ENCODE results near the gene FLAD1.

The FLAD1 gene

GRCh38 chr1:154944401-154945159 lies 38.6 kb upstream of the FLAD1 start:
- no peak overlapping the region for H3K4me3 Mint-ChIP-seq
- no peaks in the 10 kb centered on the region for H3K27me3 Mint-ChIP-seq
- ATAC-seq (replicated peaks) (no peak), DNase-seq (no peak)
- H3K9me3 Mint-ChIP-seq, result no peaks in the 10 kb centered on the region
- H3K27ac Mint-ChIP-seq, result peak overlapping the region; percentile 53
- H3K4me1 Mint-ChIP-seq, result peaks cover 45 to 58% of the 10 kb centered on the region in 2 donors
- peaks cover 7 to 13% of the 10 kb centered on the region in 2 donors for H3K36me3 Mint-ChIP-seq

DNA sequence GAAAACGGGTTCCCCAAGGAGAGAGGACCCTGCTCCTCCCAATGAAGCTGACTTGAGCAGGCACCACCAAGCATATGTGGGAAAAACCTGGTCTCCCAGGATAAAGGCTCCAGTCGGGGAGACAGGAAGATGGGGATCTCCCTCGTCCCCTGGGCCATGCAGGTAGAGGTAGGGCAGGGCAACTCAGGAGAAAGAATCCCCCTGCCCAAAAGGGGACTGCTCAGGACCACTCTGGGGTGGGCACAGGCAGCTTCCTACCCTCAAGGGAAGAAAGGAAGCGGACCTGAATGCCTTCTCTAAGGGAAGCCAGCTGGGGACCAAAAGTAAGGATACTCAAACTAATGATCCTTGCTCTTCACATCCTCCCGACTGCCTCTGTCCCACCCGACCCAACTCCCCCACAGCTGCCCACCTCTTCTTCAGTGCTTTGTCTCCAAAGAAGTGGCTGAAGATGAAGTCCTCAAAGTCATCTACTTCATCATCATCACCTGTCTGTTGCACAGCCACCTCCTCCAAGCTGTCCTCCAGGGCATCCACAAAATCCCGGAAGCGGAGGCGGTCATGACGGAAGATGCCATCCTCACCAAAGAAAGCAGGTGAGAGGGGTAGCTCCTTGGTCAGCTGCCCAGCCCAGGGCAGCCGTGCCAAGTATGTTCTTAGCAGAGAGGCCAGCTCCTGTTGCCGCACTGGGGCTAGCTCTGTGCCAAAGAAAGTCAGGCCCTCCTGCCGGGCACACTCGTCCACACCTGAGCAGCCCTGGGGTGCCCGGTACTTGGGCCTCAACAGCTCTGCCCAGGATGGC lies 37.8 kb upstream of the FLAD1 start:
- H3K36me3 Mint-ChIP-seq, result peaks cover 8 to 13% of the 10 kb centered on the region in 2 donors
- no peak for DNase-seq
- H3K27me3 Mint-ChIP-seq, result no peaks in the 10 kb centered on the region
- no peaks in the 10 kb centered on the region for H3K9me3 Mint-ChIP-seq
- no peak for ATAC-seq (replicated peaks)
- no peak overlapping the region for H3K27ac Mint-ChIP-seq
- no peak overlapping the region for H3K4me3 Mint-ChIP-seq
- peaks cover 42 to 53% of the 10 kb centered on the region in 2 donors for H3K4me1 Mint-ChIP-seq

- H3K4me1 Mint-ChIP-seq, result peaks cover 40 to 53% of the 10 kb centered on the region in 2 donors
- peak overlapping the region; percentile 53 for H3K27ac Mint-ChIP-seq
- ATAC-seq (replicated peaks) (no peak), DNase-seq (no peak)
- no peak overlapping the region for H3K4me3 Mint-ChIP-seq
- H3K36me3 Mint-ChIP-seq, result peaks cover 12 to 17% of the 10 kb centered on the region in 2 donors
- no peaks in the 10 kb centered on the region for H3K9me3 Mint-ChIP-seq
- H3K27me3 Mint-ChIP-seq, result no peaks in the 10 kb centered on the region
These were observed 36.9 kb upstream of the FLAD1 start for GRCh38 chr1:154945962-154946850.

GRCh38 chr1:154948079-154948478 lies 35.1 kb upstream of the FLAD1 start:
- Mint-ChIP-seq H3K36me3 (peaks cover 12 to 17% of the 10 kb centered on the region in 2 donors), H3K4me1 (peaks cover 42 to 53% of the 10 kb centered on the region in 2 donors), H3K4me3 (no peak overlapping the region), H3K27ac (no peak overlapping the region), H3K27me3 (no peaks in the 10 kb centered on the region), H3K9me3 (no peaks in the 10 kb centered on the region)
- ATAC-seq (replicated peaks) (no peak), DNase-seq (no peak)

GRCh38 chr1:154951901-154952657 lies 31.1 kb upstream of the FLAD1 start:
- Mint-ChIP-seq H3K27me3 (no peaks in the 10 kb centered on the region), H3K4me1 (peaks cover 59 to 68% of the 10 kb centered on the region in 2 donors), H3K27ac (peak overlapping the region; percentile 88), H3K4me3 (peak overlapping the region; percentile 63 to 69), H3K36me3 (peaks cover 8 to 13% of the 10 kb centered on the region in 2 donors), H3K9me3 (no peaks in the 10 kb centered on the region)
- ATAC-seq (replicated peaks) (peak; percentile 41 to 49), DNase-seq (no peak)

- no peak for DNase-seq
- Mint-ChIP-seq H3K27me3 (no peaks in the 10 kb centered on the region), H3K9me3 (no peaks in the 10 kb centered on the region), H3K4me3 (peak overlapping the region; percentile 2 to 22), H3K36me3 (peaks cover 7 to 11% of the 10 kb centered on the region in 2 donors), H3K27ac (peak overlapping the region; percentile 88), H3K4me1 (peaks cover 62 to 74% of the 10 kb centered on the region in 2 donors)
- no peak for ATAC-seq (replicated peaks)
These were observed 30.5 kb upstream of the FLAD1 start for GRCh38 chr1:154952664-154953063.

- peak overlapping the region in 1 of 2 donors; percentile 8 for H3K4me3 Mint-ChIP-seq
- peaks cover 10% of the 10 kb centered on the region in 2 donors for H3K36me3 Mint-ChIP-seq
These were observed 29.5 kb upstream of the FLAD1 start for GRCh38 chr1:154953611-154954038.

DNA sequence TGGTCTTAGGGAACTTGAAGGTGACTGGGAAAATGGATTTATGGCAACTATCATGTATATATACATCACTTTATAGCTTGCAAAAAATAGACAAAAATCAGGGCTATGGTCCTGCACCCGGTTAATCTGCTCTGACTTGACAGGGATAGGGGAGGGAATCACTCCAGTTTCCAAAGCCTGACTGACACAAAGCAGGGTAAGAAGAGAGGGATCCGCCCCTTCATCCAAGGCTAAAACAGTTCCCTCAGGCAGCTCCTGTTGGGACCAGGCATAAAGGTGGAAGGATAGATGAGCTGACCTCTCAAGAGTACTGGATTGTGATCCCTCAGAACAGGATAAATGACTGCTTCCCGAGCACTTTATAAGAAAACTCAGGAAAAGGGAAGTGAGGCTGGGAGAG lies 28.6 kb upstream of the FLAD1 start:
- DNase-seq (no peak), ATAC-seq (replicated peaks) (no peak)
- Mint-ChIP-seq H3K9me3 (no peaks in the 10 kb centered on the region), H3K4me1 (peaks cover 61 to 80% of the 10 kb centered on the region in 2 donors), H3K36me3 (peaks cover 9 to 13% of the 10 kb centered on the region in 2 donors), H3K27ac (peak overlapping the region; percentile 96), H3K27me3 (no peaks in the 10 kb centered on the region), H3K4me3 (peak overlapping the region in 1 of 2 donors; percentile 22)

More at GRCh38 chr1:154953611-154954038, 29.5 kb upstream of the FLAD1 start:
- Mint-ChIP-seq H3K9me3 (no peaks in the 10 kb centered on the region), H3K4me1 (peaks cover 63 to 72% of the 10 kb centered on the region in 2 donors), H3K27me3 (no peaks in the 10 kb centered on the region), H3K27ac (peak overlapping the region; percentile 88)
- DNase-seq, result no peak
- no peak for ATAC-seq (replicated peaks)

GRCh38 chr1:154955039-154955717 lies 28.0 kb upstream of the FLAD1 start:
- DNase-seq, result peak; percentile 64
- Mint-ChIP-seq H3K36me3 (peaks cover 12 to 15% of the 10 kb centered on the region in 2 donors), H3K9me3 (no peaks in the 10 kb centered on the region), H3K4me3 (peak overlapping the region; percentile 93 to 94), H3K4me1 (peaks cover 61 to 86% of the 10 kb centered on the region in 2 donors), H3K27ac (peak overlapping the region; percentile 96), H3K27me3 (no peaks in the 10 kb centered on the region)
- ATAC-seq (replicated peaks), result peak; percentile 75 to 82

- Mint-ChIP-seq H3K4me1 (peaks cover 58 to 86% of the 10 kb centered on the region in 2 donors), H3K27me3 (no peaks in the 10 kb centered on the region), H3K4me3 (peak within 1 kb of the TSS; percentile 93 to 94), H3K36me3 (peaks cover 7 to 11% of the 10 kb centered on the region in 2 donors), H3K27ac (peak within 1 kb of the TSS; percentile 96), H3K9me3 (no peaks in the 10 kb centered on the region)
- peak; percentile 83 for DNase-seq
- peak; percentile 75 to 83 for ATAC-seq (replicated peaks)
These were observed 27.2 kb upstream of the FLAD1 start, which contains the start of gene PBXIP1 for GRCh38 chr1:154955718-154956543. TSS of gene PBXIP1 (minus strand) at chr1:154956099. CDS start at chr1:154953721, 2,378 bp downstream.

DNA sequence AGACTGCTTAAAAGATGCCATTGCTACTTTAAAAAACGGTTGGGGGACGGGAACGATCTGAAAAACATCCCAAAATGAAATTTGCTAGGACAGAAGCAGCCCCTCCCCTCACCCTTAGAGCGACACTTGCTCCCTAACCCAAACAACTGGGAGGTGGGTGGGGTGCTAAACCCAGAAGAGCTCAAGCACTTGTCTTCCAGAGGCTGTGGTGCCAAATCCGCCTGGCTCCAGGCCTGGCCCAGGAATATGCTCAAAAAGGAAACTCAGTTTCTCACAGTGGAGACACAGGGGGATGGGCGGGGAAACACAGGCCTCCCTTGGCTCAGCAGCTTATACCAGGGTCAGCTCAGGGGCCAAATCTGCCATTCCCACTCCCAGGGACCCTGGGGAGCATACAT lies 26.6 kb upstream of the FLAD1 start:
- H3K27me3 Mint-ChIP-seq, result no peaks in the 10 kb centered on the region
- peak overlapping the region; percentile 96 for H3K27ac Mint-ChIP-seq
- peaks cover 54 to 82% of the 10 kb centered on the region in 2 donors for H3K4me1 Mint-ChIP-seq
- H3K36me3 Mint-ChIP-seq, result peaks cover 7 to 11% of the 10 kb centered on the region in 2 donors
- no peaks in the 10 kb centered on the region for H3K9me3 Mint-ChIP-seq
- DNase-seq, result no peak
- ATAC-seq (replicated peaks), result no peak
- peak overlapping the region; percentile 93 to 94 for H3K4me3 Mint-ChIP-seq

- no peak overlapping the region for H3K4me3 Mint-ChIP-seq
- peaks cover 7 to 12% of the 10 kb centered on the region in 2 donors for H3K36me3 Mint-ChIP-seq
These were observed 26.0 kb upstream of the FLAD1 start for GRCh38 chr1:154957091-154957657.

More at GRCh38 chr1:154957091-154957657, 26.0 kb upstream of the FLAD1 start:
- H3K9me3 Mint-ChIP-seq, result no peaks in the 10 kb centered on the region
- peaks cover 49 to 76% of the 10 kb centered on the region in 2 donors for H3K4me1 Mint-ChIP-seq
- no peak overlapping the region for H3K27ac Mint-ChIP-seq
- no peaks in the 10 kb centered on the region for H3K27me3 Mint-ChIP-seq
- DNase-seq (no peak), ATAC-seq (replicated peaks) (no peak)
